GM18508 (cell line): ENCODE results near the gene ZER1.

Source experiments
- ATAC-seq: cut with Tn5 transposase; IDR thresholded peaks from one replicate; pipeline ENCODE4 v1.9.1; 2021; ENCODE audit warnings: moderate number of reproducible peaks; ENCODE audit not compliant: insufficient read depth, unreplicated experiment

The ZER1 gene

GRCh38 chr9:128718475-128718874 lies 53.3 kb downstream of the ZER1 start:
- no peak for ATAC-seq

GRCh38 chr9:128718047-128718446 lies 53.7 kb downstream of the ZER1 start:
- ATAC-seq: no peak

GRCh38 chr9:128716581-128717254 lies 55.0 kb downstream of the ZER1 start:
- ATAC-seq: no peak

GRCh38 chr9:128715436-128715750 lies 56.3 kb downstream of the ZER1 start:
- ATAC-seq: no peak

- ATAC-seq: no peak
These were observed 56.9 kb downstream of the ZER1 start for GRCh38 chr9:128714586-128715435.

- ATAC-seq: no peak
These were observed 57.7 kb downstream of the ZER1 start for GRCh38 chr9:128713941-128714573.

GRCh38 chr9:128713411-128713780 lies 58.3 kb downstream of the ZER1 start:
- ATAC-seq: no peak

GRCh38 chr9:128712451-128713410 lies 59.0 kb downstream of the ZER1 start:
- no peak for ATAC-seq

- no peak for ATAC-seq
These were observed 64.3 kb downstream of the ZER1 start for GRCh38 chr9:128707446-128707845.

GRCh38 chr9:128706671-128707381 lies 64.9 kb downstream of the ZER1 start:
- no peak for ATAC-seq

- ATAC-seq: no peak
These were observed 65.7 kb downstream of the ZER1 start for GRCh38 chr9:128706045-128706444.

- ATAC-seq: no peak
These were observed 66.4 kb downstream of the ZER1 start for GRCh38 chr9:128705051-128705965.

- no peak for ATAC-seq
These were observed 67.4 kb downstream of the ZER1 start for GRCh38 chr9:128704356-128704670.

- ATAC-seq: no peak
These were observed 67.9 kb downstream of the ZER1 start for GRCh38 chr9:128703616-128704355.

- ATAC-seq: no peak
These were observed 68.6 kb downstream of the ZER1 start for GRCh38 chr9:128702949-128703615.

GRCh38 chr9:128702445-128702948 lies 69.2 kb downstream of the ZER1 start, which contains the start of gene PKN3:
PKN3 (plus strand) TSS chr9:128702503; CDS start chr9:128702916, 413 bp downstream.
- no peak for ATAC-seq

GRCh38 chr9:128701227-128701854 lies 70.4 kb downstream of the ZER1 start:
- ATAC-seq: no peak
